ENCODE data around the gene PDE4B. TPM values are rescaled to one million over a fixed set of nuclear protein-coding genes. Genes with fewer than 3 reads are reported as not detected.

Gene PDE4B
- total and polyA plus RNA-seq, 9 of the 15 experiments (the other 6 are each of a cell fraction or from before 2014, with no cell fraction given) = 0.09 TPM; not detected in 8

DNA sequence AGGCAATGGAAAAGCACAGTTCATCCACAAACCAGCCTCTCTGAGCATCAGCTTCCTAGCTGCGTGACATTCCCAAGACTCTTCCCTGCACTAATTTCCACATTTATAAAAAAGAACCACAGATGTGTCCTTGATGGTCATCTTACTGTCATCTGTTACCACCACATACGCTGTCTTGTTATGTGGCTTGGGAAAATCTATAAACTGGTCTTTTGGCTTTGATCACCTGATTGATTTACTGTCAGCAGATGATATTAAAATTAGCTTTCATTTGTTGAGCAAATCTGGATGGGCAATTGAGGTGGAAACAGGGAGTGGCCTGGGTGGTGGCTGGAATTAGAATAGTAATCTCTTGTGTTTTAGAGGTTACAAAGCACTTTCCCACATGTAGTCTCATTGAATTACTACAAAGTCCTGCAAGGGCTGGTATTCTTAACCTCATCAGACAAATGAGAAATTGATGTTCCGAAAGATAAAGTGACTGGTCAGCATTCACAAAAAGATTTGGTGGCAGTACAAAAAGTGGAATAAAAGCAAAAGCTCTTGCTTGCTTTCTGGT is 509.6 kb downstream of the PDE4B start:
- BruUV-seq (replicated peaks) = no TSS peak
- in situ Hi-C loops (cut with MboI) (no loop called here), intact Hi-C loops (cut with micrococcal nuclease) (no loop called here)
- H3K4me1 ChIP-seq (replicated peaks in 1 of 2; ENCODE audit: control insufficient read depth in 2 of 2, insufficient read depth in 2 of 2, low read length in 2 of 2) = no peaks in the 10 kb centered on the region
- no peaks in the 10 kb centered on the region for H3K9me3 ChIP-seq (replicated peaks; ENCODE audit: control insufficient read depth, insufficient read depth, low read depth, low read length)
- FAIRE-seq (no peak), DNase-seq (ENCODE audit: extremely low read depth in 1 of 4, low spot score in 3 of 4) (no peak), ATAC-seq (no peak)
- H3K27ac ChIP-seq (ENCODE audit: extremely low read depth, low read depth, low read length) = no peak overlapping the region
- H3K4me2 ChIP-seq (ENCODE audit: insufficient read depth, low read length) = no peak overlapping the region
- ChIA-PET CTCF (ENCODE audit: low intra/inter-chr PET ratio) (no interaction called here), POLR2A (interaction anchor here (0.6 kb wide), 1 partner anchor 9 kb away, joined by 3 read pairs; no protein-coding TSS in a partner anchor)
- no peaks in the 10 kb centered on the region for H4K20me1 ChIP-seq (replicated peaks; ENCODE audit: control insufficient read depth, insufficient read depth, low read length)
- no peak overlapping the region for H3K4me3 ChIP-seq
- H3K9me1 ChIP-seq (ENCODE audit: control insufficient read depth, insufficient read depth, low read length) = no peaks in the 10 kb centered on the region
- no peak overlapping the region; the same call in 1 of the 2 replicates for H2AFZ ChIP-seq (ENCODE audit: low read depth, low read length)
- TF ChIP-seq MCM2 (IDR thresholded peaks at IDR 0.05; ENCODE audit: low read depth) (no peak), XRCC4 (IDR thresholded peaks at IDR 0.05; ENCODE audit: extremely low read depth, insufficient read depth, insufficient read length) (no peak), ZFP1 (CRISPR knock-in tag; IDR thresholded peaks at IDR 0.05) (no peak), RBBP5 (IDR thresholded peaks at IDR 0.05; ENCODE audit: borderline replicate concordance, insufficient read depth, low read length, poor library complexity, severe bottlenecking) (no peak), HEY1 (CRISPR knock-in tag; IDR thresholded peaks at IDR 0.05; ENCODE audit: borderline replicate concordance) (no peak), CREBBP (IDR thresholded peaks at IDR 0.05; ENCODE audit: low read depth, low read length) (no peak), SMAD4 (CRISPR knock-in tag; conservative IDR thresholded peaks at IDR 0.05) (no peak), CBX3 (IDR thresholded peaks at IDR 0.05; ENCODE audit: borderline replicate concordance in 1 of 2, low read length in 2 of 2) (no peak), RB1 (IDR thresholded peaks at IDR 0.05; ENCODE audit: low read depth) (no peak), ZSCAN29 (IDR thresholded peaks at IDR 0.05) (no peak)
- TF ChIP-seq, protein P1, sequence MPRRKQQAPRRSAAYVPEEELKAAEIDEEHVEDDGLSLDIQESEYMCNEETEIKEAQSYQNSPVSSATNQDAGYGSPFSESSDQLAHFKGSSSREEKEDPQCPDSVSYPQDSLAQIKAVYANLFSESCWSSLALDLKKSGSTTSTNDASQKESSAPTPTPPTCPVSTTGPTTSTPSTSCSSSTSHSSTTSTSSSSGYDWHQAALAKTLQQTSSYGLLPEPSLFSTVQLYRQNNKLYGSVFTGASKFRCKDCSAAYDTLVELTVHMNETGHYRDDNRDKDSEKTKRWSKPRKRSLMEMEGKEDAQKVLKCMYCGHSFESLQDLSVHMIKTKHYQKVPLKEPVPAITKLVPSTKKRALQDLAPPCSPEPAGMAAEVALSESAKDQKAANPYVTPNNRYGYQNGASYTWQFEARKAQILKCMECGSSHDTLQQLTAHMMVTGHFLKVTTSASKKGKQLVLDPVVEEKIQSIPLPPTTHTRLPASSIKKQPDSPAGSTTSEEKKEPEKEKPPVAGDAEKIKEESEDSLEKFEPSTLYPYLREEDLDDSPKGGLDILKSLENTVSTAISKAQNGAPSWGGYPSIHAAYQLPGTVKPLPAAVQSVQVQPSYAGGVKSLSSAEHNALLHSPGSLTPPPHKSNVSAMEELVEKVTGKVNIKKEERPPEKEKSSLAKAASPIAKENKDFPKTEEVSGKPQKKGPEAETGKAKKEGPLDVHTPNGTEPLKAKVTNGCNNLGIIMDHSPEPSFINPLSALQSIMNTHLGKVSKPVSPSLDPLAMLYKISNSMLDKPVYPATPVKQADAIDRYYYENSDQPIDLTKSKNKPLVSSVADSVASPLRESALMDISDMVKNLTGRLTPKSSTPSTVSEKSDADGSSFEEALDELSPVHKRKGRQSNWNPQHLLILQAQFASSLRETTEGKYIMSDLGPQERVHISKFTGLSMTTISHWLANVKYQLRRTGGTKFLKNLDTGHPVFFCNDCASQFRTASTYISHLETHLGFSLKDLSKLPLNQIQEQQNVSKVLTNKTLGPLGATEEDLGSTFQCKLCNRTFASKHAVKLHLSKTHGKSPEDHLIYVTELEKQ (CRISPR knock-in tag; IDR thresholded peaks at IDR 0.05) = no peak
- TF ChIP-seq, protein P2, sequence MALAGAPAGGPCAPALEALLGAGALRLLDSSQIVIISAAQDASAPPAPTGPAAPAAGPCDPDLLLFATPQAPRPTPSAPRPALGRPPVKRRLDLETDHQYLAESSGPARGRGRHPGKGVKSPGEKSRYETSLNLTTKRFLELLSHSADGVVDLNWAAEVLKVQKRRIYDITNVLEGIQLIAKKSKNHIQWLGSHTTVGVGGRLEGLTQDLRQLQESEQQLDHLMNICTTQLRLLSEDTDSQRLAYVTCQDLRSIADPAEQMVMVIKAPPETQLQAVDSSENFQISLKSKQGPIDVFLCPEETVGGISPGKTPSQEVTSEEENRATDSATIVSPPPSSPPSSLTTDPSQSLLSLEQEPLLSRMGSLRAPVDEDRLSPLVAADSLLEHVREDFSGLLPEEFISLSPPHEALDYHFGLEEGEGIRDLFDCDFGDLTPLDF (CRISPR knock-in tag; IDR thresholded peaks at IDR 0.05) = no peak
- no peak overlapping the region for H3K9ac ChIP-seq (ENCODE audit: insufficient read depth in 1 of 2, low read depth in 2 of 2, low read length in 2 of 2)
- H3K79me2 ChIP-seq (ENCODE audit: control insufficient read depth, insufficient read depth, low read length) = no peaks in the 10 kb centered on the region
- WGBS (ENCODE audit: insufficient coverage, low coverage, missing lambda C conversion rate) = 8% methylated on average over 3 of the region's 3 CpGs
- no peaks in the 10 kb centered on the region for H3K36me3 ChIP-seq (ENCODE audit: control insufficient read depth, insufficient read depth, low read length)
- H3K27me3 ChIP-seq (ENCODE audit: control insufficient read depth in 2 of 2, insufficient read depth in 2 of 2, low read length in 2 of 2) = no peaks in the 10 kb centered on the region
